Panc1 (cell line): ENCODE data around the gene MT1H. TPM values are rescaled to one million over a fixed set of nuclear protein-coding genes. Genes with fewer than 3 reads are reported as not detected.

ENCODE experiments used
- ATAC-seq: fragments of 200-7000 bp; cut with Tn5 transposase; 2 replicates; pipeline ENCODE4 v1.9.1; 2020; ENCODE audit warnings: mild to moderate bottlenecking, moderate library complexity
- BruUV-seq: library from RNA; stranded (reverse); fragments of 400-500 nt; replicated peaks from 2 replicates; lab custom pipeline; 2021; lab: Mats Ljungman, UMichigan
- CTCF ChIA-PET: fragments of 300-600 bp; sonication (Branson Sonifier 250); formaldehyde crosslinking; loops from one replicate; lab custom pipeline; 2022; ENCODE audit warnings: antibody characterized with exemption; lab: Charles Lee
- POLR2A ChIA-PET: fragments of 300-600 bp; sonication (Branson Sonifier 250); formaldehyde crosslinking; loops from one replicate; lab custom pipeline; 2022; ENCODE audit warnings: antibody characterized with exemption; lab: Charles Lee
- DNase-seq: peaks from one replicate; pipeline ENCODE4 v3.0.0-alpha.2; 2010; ENCODE audit warnings: low read depth, low spot score
- H3K27ac ChIP-seq: 2 replicates; pipeline ENCODE4 v1.5.1; 2011; ENCODE audit warnings: mild to moderate bottlenecking, low read length, inconsistent platforms
- H3K27me3 ChIP-seq: fragments of 200-500 bp; sonication (Bioruptor generic); 2 replicates; pipeline ENCODE4 v1.6.0; 2014; ENCODE audit warnings: low read length, inconsistent platforms; ENCODE audit not compliant: control insufficient read depth, insufficient read depth
- H3K36me3 ChIP-seq: fragments of 200-500 bp; sonication (Bioruptor generic); 2 replicates; pipeline ENCODE4 v1.5.1; 2014; ENCODE audit warnings: inconsistent platforms, mild to moderate bottlenecking, low read length, moderate library complexity; ENCODE audit not compliant: control insufficient read depth, insufficient read depth
- H3K4me1 ChIP-seq: 2 replicates; pipeline ENCODE4 v1.5.1; 2011; ENCODE audit warnings: inconsistent platforms, mild to moderate bottlenecking, low read length, moderate library complexity; ENCODE audit not compliant: control insufficient read depth, insufficient read depth
- H3K4me3 ChIP-seq, 2 experiments: 2 replicates each; pipeline ENCODE4 v1.5.1; 2011 to 2012; ENCODE audit warnings: low read depth in 2 of 2, low read length in 2 of 2, mild to moderate bottlenecking in 2 of 2, inconsistent platforms in 1 of 2, moderate library complexity in 1 of 2
- H3K9me3 ChIP-seq: fragments of 200-500 bp; sonication (Bioruptor generic); 2 replicates; pipeline ENCODE4 v1.5.1; 2014; ENCODE audit warnings: low read depth, mild to moderate bottlenecking, inconsistent platforms, low read length, moderate library complexity; ENCODE audit not compliant: control insufficient read depth, insufficient read depth
- POLR2AphosphoS5 ChIP-seq: IDR thresholded peaks from 2 replicates; pipeline ENCODE4 v1.6.1; 2012; ENCODE audit warnings: mild to moderate bottlenecking, low read depth, low read length, moderate library complexity
- SIN3A ChIP-seq: IDR thresholded peaks from 2 replicates; pipeline ENCODE4 v1.6.1; 2012; ENCODE audit warnings: low read depth, mild to moderate bottlenecking, low read length, moderate library complexity, borderline replicate concordance; ENCODE audit not compliant: insufficient read depth
- TCF7L2 ChIP-seq: IDR thresholded peaks from 2 replicates; pipeline ENCODE4 v1.6.1; 2011; ENCODE audit warnings: mild to moderate bottlenecking, low read depth, low read length, inconsistent platforms
- in situ Hi-C: cut with HindIII; loops from 2 replicates; pipeline ENCODE4 v1.10.0; 2016; ENCODE audit warnings: low sequenced_read_pairs, low pct_unique_long_range_greater_than_20kb
- intact Hi-C: fragments of 100-400 bp; cut with micrococcal nuclease; formaldehyde crosslinking; loops from one replicate; pipeline ENCODE4 v1.10.0; 2022; ENCODE audit not compliant: unreplicated experiment
- total RNA-seq: library from RNA; stranded (reverse); gene quantifications from one replicate; pipeline ENCODE4 v1.2.1, GENCODE V29; 2021; ENCODE audit not compliant: unreplicated experiment
- TF ChIP-seq, protein P1 (sequence below), 2 experiments: IDR thresholded peaks; 2 replicates each; pipeline ENCODE4 v1.6.1; 2011 to 2012; ENCODE audit warnings: low read depth in 2 of 2, control low read depth in 1 of 2, low read length in 1 of 2, mild to moderate bottlenecking in 1 of 2, moderate library complexity in 1 of 2; ENCODE audit not compliant: insufficient read depth in 1 of 2
- TF ChIP-seq, protein P2 (sequence below): fragments of 450-650 bp; IDR thresholded peaks from 2 replicates; pipeline ENCODE4 v1.5.1; 2017; ENCODE audit warnings: mild to moderate bottlenecking

Gene MT1H
- total RNA-seq, 1 experiment from 2014 or later: not detected

DNA sequence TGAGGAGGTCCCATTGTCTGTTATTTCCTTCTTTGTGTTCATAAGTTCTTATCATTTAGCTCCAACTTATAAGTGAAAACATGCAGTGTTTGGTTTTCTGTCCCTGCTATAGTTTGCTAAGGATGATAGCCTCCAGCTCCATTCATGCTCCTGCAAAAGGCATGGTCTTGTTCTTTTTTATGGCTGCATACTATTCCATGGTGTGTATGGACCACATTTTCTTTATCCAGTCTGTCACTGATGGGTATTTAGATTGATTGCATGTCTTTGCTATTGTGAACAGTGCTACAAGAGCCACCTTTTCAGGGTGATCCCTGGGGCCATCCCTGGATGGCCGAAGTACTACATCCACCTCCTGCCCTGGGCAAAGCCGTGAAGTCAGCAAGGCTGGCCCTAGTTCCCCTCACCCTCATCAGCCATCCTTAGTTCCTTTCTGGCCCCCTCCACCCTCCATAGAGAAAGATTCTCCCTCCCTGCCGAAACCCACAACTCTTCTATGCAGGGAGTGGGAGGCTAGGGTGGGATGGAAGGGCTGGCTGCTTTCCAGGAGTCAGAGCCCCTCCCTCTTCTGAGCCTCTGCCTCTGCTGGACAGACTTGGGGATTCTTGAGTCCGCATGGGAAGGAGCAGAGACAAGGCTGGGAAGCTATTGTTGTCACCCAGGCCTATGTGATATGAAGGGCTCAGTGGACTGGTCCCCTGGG lies 21.0 kb downstream of the MT1H start:
- ChIA-PET CTCF (no interaction called here), POLR2A (interaction anchor here (0.6 kb wide), 1 partner anchor 2000 kb away, joined by 4 read pairs; no protein-coding TSS in a partner anchor)
- in situ Hi-C loops (no loop called here), intact Hi-C loops (no loop called here)
- no TSS peak for BruUV-seq
- TF ChIP-seq TCF7L2 (no peak), POLR2AphosphoS5 (no peak), SIN3A (no peak)
- TF ChIP-seq, protein P1, sequence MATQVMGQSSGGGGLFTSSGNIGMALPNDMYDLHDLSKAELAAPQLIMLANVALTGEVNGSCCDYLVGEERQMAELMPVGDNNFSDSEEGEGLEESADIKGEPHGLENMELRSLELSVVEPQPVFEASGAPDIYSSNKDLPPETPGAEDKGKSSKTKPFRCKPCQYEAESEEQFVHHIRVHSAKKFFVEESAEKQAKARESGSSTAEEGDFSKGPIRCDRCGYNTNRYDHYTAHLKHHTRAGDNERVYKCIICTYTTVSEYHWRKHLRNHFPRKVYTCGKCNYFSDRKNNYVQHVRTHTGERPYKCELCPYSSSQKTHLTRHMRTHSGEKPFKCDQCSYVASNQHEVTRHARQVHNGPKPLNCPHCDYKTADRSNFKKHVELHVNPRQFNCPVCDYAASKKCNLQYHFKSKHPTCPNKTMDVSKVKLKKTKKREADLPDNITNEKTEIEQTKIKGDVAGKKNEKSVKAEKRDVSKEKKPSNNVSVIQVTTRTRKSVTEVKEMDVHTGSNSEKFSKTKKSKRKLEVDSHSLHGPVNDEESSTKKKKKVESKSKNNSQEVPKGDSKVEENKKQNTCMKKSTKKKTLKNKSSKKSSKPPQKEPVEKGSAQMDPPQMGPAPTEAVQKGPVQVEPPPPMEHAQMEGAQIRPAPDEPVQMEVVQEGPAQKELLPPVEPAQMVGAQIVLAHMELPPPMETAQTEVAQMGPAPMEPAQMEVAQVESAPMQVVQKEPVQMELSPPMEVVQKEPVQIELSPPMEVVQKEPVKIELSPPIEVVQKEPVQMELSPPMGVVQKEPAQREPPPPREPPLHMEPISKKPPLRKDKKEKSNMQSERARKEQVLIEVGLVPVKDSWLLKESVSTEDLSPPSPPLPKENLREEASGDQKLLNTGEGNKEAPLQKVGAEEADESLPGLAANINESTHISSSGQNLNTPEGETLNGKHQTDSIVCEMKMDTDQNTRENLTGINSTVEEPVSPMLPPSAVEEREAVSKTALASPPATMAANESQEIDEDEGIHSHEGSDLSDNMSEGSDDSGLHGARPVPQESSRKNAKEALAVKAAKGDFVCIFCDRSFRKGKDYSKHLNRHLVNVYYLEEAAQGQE (IDR thresholded peaks at IDR 0.05; ENCODE audit: insufficient read depth in 1 of 2, low read depth in 2 of 2, low read length in 1 of 2): no peak
- TF ChIP-seq, protein P2, sequence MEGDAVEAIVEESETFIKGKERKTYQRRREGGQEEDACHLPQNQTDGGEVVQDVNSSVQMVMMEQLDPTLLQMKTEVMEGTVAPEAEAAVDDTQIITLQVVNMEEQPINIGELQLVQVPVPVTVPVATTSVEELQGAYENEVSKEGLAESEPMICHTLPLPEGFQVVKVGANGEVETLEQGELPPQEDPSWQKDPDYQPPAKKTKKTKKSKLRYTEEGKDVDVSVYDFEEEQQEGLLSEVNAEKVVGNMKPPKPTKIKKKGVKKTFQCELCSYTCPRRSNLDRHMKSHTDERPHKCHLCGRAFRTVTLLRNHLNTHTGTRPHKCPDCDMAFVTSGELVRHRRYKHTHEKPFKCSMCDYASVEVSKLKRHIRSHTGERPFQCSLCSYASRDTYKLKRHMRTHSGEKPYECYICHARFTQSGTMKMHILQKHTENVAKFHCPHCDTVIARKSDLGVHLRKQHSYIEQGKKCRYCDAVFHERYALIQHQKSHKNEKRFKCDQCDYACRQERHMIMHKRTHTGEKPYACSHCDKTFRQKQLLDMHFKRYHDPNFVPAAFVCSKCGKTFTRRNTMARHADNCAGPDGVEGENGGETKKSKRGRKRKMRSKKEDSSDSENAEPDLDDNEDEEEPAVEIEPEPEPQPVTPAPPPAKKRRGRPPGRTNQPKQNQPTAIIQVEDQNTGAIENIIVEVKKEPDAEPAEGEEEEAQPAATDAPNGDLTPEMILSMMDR: no peak
- Histone ChIP-seq H3K36me3 (no peaks in the 10 kb centered on the region), H3K27ac (no peak overlapping the region), H3K4me3 (no peak overlapping the region), H3K27me3 (no peaks in the 10 kb centered on the region), H3K9me3 (no peaks in the 10 kb centered on the region; the same call in 1 of the 2 replicates), H3K4me1 (no peaks in the 10 kb centered on the region)
- DNase-seq: no peak
- ATAC-seq: no peak

DNA sequence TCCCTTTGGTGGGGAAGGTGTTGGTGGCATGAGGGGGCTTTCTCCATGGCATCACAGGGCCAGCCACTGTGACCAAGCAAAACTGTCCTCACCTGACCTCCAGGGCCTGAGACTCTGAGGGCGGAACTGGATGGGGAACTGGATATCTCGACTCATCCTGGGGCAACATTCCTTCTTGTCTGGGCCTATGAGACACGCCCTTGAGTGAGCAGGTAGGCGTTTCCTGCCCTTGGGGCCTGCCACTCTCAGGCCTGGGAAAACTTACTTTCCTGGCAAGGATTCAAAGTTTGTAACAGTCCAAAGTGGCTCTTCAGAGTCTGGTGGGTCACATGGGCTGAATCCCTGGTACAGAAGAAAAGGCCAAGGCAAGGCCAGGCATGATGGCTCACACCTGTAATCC lies 22.3 kb downstream of the MT1H start:
- CTCF ChIA-PET: no interaction called here

More for the DNA sequence above, 22.3 kb downstream of the MT1H start:
- Histone ChIP-seq H3K4me3 (no peak overlapping the region), H3K27ac (no peak overlapping the region), H3K27me3 (no peaks in the 10 kb centered on the region), H3K4me1 (no peaks in the 10 kb centered on the region), H3K36me3 (no peaks in the 10 kb centered on the region), H3K9me3 (no peaks in the 10 kb centered on the region)
- TF ChIP-seq, protein P1 (IDR thresholded peaks at IDR 0.05; ENCODE audit: insufficient read depth in 1 of 2, low read depth in 2 of 2, low read length in 1 of 2): no peak
- TF ChIP-seq, protein P2: no peak
- TF ChIP-seq POLR2AphosphoS5 (no peak), TCF7L2 (no peak), SIN3A (no peak)
- POLR2A ChIA-PET: no interaction called here
- intact Hi-C loops: no loop called here
- in situ Hi-C loops: no loop called here
- BruUV-seq: no TSS peak
- no peak for DNase-seq
- no peak for ATAC-seq
